H1 (cell line): ENCODE data around the gene HMGCS2. TPM values are rescaled to one million over a fixed set of nuclear protein-coding genes. Genes with fewer than 3 reads are reported as not detected.

ENCODE experiments used
- BRCA1 ChIP-seq: IDR thresholded peaks from 2 replicates; pipeline ENCODE4 v1.6.1; 2012; ENCODE audit warnings: low read depth, low read length, improper control_type of control experiment
- EZH2 ChIP-seq: fragments of 200-600 bp; sonication (generic); IDR thresholded peaks from 2 replicates; pipeline ENCODE4 v1.7.1; 2012; ENCODE audit warnings: low read depth, mild to moderate bottlenecking, moderate library complexity, low read length, inconsistent platforms; ENCODE audit not compliant: severe bottlenecking
- PHF8 ChIP-seq: fragments of 200-600 bp; sonication (generic); conservative IDR thresholded peaks from 2 replicates; pipeline ENCODE4 v1.7.1; 2012; ENCODE audit warnings: low read depth, mild to moderate bottlenecking, inconsistent platforms, low read length, moderate library complexity
- POU5F1 ChIP-seq: IDR thresholded peaks from 2 replicates; pipeline ENCODE4 v1.6.1; 2011; ENCODE audit warnings: low read depth, mild to moderate bottlenecking, low read length, moderate library complexity
- SAP30 ChIP-seq: fragments of 300-600 bp; sonication (generic); IDR thresholded peaks from 2 replicates; pipeline ENCODE4 v1.7.1; 2012; ENCODE audit warnings: low read length, moderate library complexity, mild to moderate bottlenecking, inconsistent platforms; ENCODE audit not compliant: insufficient read depth, insufficient replicate concordance
- polyA plus RNA-seq, 7 experiments: library from polyadenylated mRNA; depleted of rRNA in 3 of 7; stranded (reverse) in 5 of 7; unstranded in 2 of 7; fragments of >200 nt in 5 of 7; fragments of 200-250 nt in 2 of 7; gene quantifications; 1 replicate in 5 of 7; 2 replicates in 1 of 7; 4 replicates in 1 of 7; pipeline versions ENCODE4 v1.2.1 to v1.2.3, GENCODE V29; 2011 to 2013; ENCODE audit warnings: missing spikeins in 2 of 7, mixed read lengths in 2 of 7
- total RNA-seq: library from RNA; stranded (reverse); fragmentation: NEBNext Ultra II Directional; extraction: Animal tissue kit (Norgen Biotek cat#: 25700); gene quantifications from 2 replicates; pipeline ENCODE4 v1.2.1, GENCODE V29; 2021

Gene HMGCS2
- total and polyA plus RNA-seq, 2 of the 8 experiments (the other 6 are each of a cell fraction or from before 2014, with no cell fraction given), result not detected

GRCh38 chr1:119811985-119812557 lies 43.4 kb upstream of the HMGCS2 start (continued):
- no peak for TF ChIP-seq PHF8
- no peak for TF ChIP-seq BRCA1
- TF ChIP-seq SAP30, result no peak
- TF ChIP-seq EZH2, result no peak
- TF ChIP-seq POU5F1, result no peak
